Measurements from ENCODE around the gene OTOS. TPM values are rescaled to one million over a fixed set of nuclear protein-coding genes. Genes with fewer than 3 reads are reported as not detected.

The OTOS gene
- polyA plus RNA-seq, 1 experiment, result not detected

DNA sequence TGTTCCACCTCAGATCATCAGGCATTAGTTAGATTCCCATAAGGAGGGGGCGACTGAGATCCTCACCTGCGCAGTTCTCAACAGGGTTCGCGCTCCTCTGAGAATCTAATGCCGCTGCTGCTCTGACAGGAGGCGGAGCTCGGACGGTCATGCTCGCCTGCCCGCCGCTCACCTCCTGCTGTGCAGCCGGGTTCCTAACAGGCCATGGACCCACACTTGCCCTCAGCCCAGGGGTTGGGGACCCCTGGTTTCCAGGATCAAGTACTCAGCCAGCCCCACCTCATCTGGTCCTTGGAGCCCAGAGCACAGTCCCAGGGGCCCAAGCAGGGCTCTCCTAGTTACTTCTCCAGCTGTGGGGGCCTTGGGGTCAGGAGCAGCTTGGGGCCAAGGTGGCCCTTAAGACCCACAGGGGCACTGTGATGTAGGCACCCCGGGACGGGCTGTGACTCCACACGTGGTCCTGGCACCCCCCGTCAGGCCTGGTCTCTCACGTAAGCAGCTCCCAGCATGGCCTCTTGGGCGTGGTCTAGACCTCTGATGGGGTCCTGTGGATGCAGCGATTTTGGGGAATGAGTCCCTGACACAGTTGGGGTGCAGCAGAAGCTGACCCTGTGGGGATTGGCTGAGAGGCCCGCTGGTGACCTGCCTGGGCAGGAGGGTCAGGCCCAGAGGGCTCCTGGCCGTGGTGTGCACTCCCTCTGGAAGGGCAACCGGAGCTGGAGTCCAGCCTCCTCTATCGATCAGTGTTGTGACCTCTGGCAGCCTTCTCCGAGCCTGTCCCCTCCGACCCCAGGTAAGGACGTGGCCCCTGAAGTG is 28.3 kb upstream of the OTOS start:
- DNase-seq (ENCODE audit: low read depth, low spot score), result no peak
- CTCF ChIA-PET, result interaction anchor here (1.0 kb wide), 1 partner anchor 25 kb away, joined by 3 read pairs; no protein-coding TSS in a partner anchor
- no peak overlapping the region for H3K27ac ChIP-seq (ENCODE audit: low read depth, low read length)
- no peak overlapping the region for H3K4me3 ChIP-seq (ENCODE audit: low read depth, low read length)
- POLR2A ChIA-PET, result no interaction called here
- no peaks in the 10 kb centered on the region; the same call in 1 of the 2 replicates for H3K9me3 ChIP-seq (ENCODE audit: control insufficient read depth, insufficient read depth, low read length)
- no peak for TF ChIP-seq CTCF (IDR thresholded peaks at IDR 0.05; ENCODE audit: low read depth, low read length)
- H3K27me3 ChIP-seq (ENCODE audit: control insufficient read depth, insufficient read depth, low read length), result peaks cover 13% of the 10 kb centered on the region

DNA sequence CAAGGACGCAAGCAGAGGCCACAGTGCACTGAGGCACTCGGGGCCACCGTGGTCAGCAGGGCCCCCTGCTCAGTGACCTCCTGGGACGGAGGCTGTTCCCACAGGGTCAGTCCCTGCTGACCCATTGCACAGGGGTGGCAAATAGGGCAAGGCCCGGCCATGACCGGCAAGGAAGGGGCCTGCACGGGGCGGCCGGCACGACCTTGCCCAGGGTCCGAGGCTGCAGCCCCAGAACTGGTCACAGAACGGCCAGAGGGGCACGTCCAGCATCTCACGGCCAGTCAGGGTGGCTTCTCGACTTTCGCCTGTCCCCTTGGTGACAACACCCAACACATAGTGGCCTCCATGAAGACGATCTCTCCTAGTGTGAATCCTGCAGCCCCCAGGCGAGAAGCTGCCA is 27.6 kb upstream of the OTOS start:
- CTCF ChIA-PET, result no interaction called here
- DNase-seq (ENCODE audit: low read depth, low spot score), result no peak
- Histone ChIP-seq H3K27ac (ENCODE audit: low read depth, low read length) (no peak overlapping the region), H3K9me3 (ENCODE audit: control insufficient read depth, insufficient read depth, low read length) (no peaks in the 10 kb centered on the region; the same call in 1 of the 2 replicates), H3K4me3 (ENCODE audit: low read depth, low read length) (no peak overlapping the region), H3K27me3 (ENCODE audit: control insufficient read depth, insufficient read depth, low read length) (peaks cover 12% of the 10 kb centered on the region)
- POLR2A ChIA-PET, result no interaction called here
- TF ChIP-seq CTCF (IDR thresholded peaks at IDR 0.05; ENCODE audit: low read depth, low read length), result no peak

DNA sequence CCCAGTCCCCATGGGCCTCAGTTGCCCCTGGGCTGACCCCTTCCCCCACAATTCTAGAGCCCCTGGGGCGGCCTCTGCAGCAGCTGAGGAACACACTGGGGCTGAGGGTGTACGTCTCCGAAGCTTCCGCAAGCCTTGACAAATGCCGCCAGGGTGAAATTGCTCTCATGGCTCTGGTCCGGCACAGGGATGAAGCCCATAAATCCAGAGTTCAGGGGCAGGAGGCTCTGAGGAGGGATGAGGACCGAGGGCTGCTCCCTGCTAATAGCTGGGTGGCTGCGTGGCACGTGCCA is 27.1 kb upstream of the OTOS start:
- TF ChIP-seq CTCF (IDR thresholded peaks at IDR 0.05; ENCODE audit: low read depth, low read length), result no peak
- Histone ChIP-seq H3K27me3 (ENCODE audit: control insufficient read depth, insufficient read depth, low read length) (peaks cover 11% of the 10 kb centered on the region), H3K27ac (ENCODE audit: low read depth, low read length) (no peak overlapping the region), H3K9me3 (ENCODE audit: control insufficient read depth, insufficient read depth, low read length) (no peaks in the 10 kb centered on the region; the same call in 1 of the 2 replicates), H3K4me3 (ENCODE audit: low read depth, low read length) (no peak overlapping the region)
- CTCF ChIA-PET, result no interaction called here
- DNase-seq (ENCODE audit: low read depth, low spot score), result no peak
- POLR2A ChIA-PET, result no interaction called here

DNA sequence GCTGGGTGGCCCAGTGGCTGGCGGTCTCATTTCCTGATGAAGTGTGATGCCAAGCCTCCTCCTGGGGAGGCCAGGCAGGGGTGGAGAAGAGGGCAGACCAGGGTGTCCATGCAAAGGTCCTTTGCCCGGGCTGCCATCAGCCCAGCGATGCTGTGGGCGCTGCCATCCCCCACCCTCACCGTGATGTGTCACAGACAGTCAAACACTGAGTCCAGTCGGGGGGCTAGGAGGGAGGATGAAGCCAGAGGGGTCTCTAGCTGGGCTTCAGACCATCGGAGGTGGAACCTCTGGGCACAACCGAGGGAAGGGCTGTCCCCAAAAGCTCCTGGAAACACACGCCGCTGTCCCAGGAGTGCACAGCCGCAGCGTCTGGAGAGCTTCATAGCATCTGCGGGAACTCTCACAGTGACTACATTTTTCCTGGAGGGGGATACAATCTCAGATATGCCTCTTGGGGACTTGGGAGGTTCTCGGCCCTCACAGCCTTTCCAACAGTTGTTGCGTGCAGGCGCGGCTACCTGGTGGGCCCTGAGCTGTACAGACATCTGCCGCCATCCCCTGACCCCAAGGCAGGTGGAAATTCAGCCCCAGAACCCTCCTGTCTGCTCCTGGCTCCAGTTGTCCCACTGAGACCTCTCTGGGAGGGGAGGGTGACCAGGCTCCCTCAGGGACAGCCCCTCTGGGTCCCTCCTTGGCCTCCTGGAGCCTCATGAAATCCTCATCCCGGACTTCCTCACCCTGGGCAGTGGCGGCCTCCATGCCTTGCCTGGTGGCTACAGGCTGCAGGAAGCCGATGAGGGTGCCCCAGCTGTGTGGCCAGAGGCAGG is 26.5 kb upstream of the OTOS start:
- ChIA-PET POLR2A (no interaction called here), CTCF (no interaction called here)
- H3K9me3 ChIP-seq (ENCODE audit: control insufficient read depth, insufficient read depth, low read length), result no peaks in the 10 kb centered on the region; the same call in 1 of the 2 replicates
- H3K27ac ChIP-seq (ENCODE audit: low read depth, low read length), result no peak overlapping the region
- no peak for DNase-seq (ENCODE audit: low read depth, low spot score)
- H3K4me3 ChIP-seq (ENCODE audit: low read depth, low read length), result no peak overlapping the region
- peaks cover 5% of the 10 kb centered on the region for H3K27me3 ChIP-seq (ENCODE audit: control insufficient read depth, insufficient read depth, low read length)
- TF ChIP-seq CTCF (IDR thresholded peaks at IDR 0.05; ENCODE audit: low read depth, low read length), result no peak

DNA sequence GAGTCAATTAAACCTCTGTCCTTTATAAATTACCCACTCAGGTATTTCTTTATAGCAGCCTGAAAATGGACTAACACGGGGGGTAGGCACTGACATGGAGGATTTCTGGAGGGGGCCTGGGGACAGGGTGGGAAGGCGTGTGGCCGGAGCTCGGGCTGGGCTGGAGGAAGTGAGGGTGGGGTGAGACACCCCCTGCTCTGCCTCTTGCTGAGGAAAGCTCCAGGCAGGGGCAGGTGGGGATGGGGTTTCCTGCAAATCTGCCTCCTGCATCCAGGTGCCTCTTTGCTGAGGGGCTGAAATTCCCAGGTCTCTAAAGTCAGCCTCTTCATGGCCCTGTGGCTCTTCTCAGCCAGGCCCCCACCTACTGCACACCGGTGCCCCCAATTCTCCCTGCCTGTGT is 25.7 kb upstream of the OTOS start:
- no peak for DNase-seq (ENCODE audit: low read depth, low spot score)
- Histone ChIP-seq H3K4me3 (ENCODE audit: low read depth, low read length) (no peak overlapping the region), H3K27me3 (ENCODE audit: control insufficient read depth, insufficient read depth, low read length) (peaks cover 2% of the 10 kb centered on the region), H3K27ac (ENCODE audit: low read depth, low read length) (no peak overlapping the region), H3K9me3 (ENCODE audit: control insufficient read depth, insufficient read depth, low read length) (no peaks in the 10 kb centered on the region; the same call in 1 of the 2 replicates)
- ChIA-PET CTCF (no interaction called here), POLR2A (no interaction called here)
- TF ChIP-seq CTCF (IDR thresholded peaks at IDR 0.05; ENCODE audit: low read depth, low read length), result no peak

Data from AG04450 (cell line).